H1 (cell line): ENCODE measurements around the gene PPIP5K1. TPM values are rescaled to one million over a fixed set of nuclear protein-coding genes. Genes with fewer than 3 reads are reported as not detected.

ENCODE experiments used
- CTCF ChIA-PET: fragments of 300-600 bp; sonication (Branson Sonifier 250); formaldehyde crosslinking; loops from one replicate; lab custom pipeline; 2021; ENCODE audit not compliant: partially characterized antibody; lab: Charles Lee
- POLR2A ChIA-PET: fragments of 300-600 bp; sonication (Branson Sonifier 250); formaldehyde crosslinking; loops from one replicate; lab custom pipeline; 2021; ENCODE audit warnings: inconsistent platforms; ENCODE audit not compliant: partially characterized antibody; lab: Charles Lee
- DNase-seq, 2 experiments: peaks; one replicate each; pipeline versions ENCODE4 v3.0.0 to v3.0.0-alpha.2; 2010 to 2022; ENCODE audit warnings: low spot score in 2 of 2, low read depth in 1 of 2, mixed read lengths in 1 of 2
- FAIRE-seq: peaks from 2 replicates; lab custom pipeline; 2011; peaks lifted over from hg19 to GRCh38; lab: Jason Lieb, UNC
- H2AFZ ChIP-seq: 2 replicates; pipeline ENCODE4 v1.8.1; 2012; ENCODE audit warnings: low read length, inconsistent platforms
- H2AK5ac ChIP-seq: 2 replicates; pipeline ENCODE4 v1.6.1; 2013; ENCODE audit warnings: low read depth, low read length
- H2BK120ac ChIP-seq: replicated peaks from 2 replicates; pipeline ENCODE3; 2013; ENCODE audit warnings: low read depth, low read length, inconsistent platforms
- H2BK12ac ChIP-seq: 2 replicates; pipeline ENCODE4 v1.6.1; 2013; ENCODE audit warnings: low read depth, low read length
- H2BK15ac ChIP-seq: 2 replicates; pipeline ENCODE4 v1.6.1; 2013; ENCODE audit warnings: low read length
- H2BK20ac ChIP-seq: 2 replicates; pipeline ENCODE4 v1.6.1; 2013; ENCODE audit warnings: low read length
- H2BK5ac ChIP-seq: 2 replicates; pipeline ENCODE4 v1.6.1; 2013; ENCODE audit warnings: low read depth, low read length
- H3K14ac ChIP-seq: 2 replicates; pipeline ENCODE4 v1.6.1; 2013; ENCODE audit warnings: inconsistent platforms; ENCODE audit not compliant: insufficient read length
- H3K18ac ChIP-seq: 2 replicates; pipeline ENCODE4 v1.6.1; 2013; ENCODE audit warnings: low read length; ENCODE audit errors: extremely low read depth
- H3K23ac ChIP-seq: 2 replicates; pipeline ENCODE4 v1.6.1; 2013; ENCODE audit warnings: inconsistent platforms; ENCODE audit not compliant: insufficient read length
- H3K23me2 ChIP-seq: 2 replicates; pipeline ENCODE4 v1.6.1; 2013; ENCODE audit warnings: low read depth, low read length
- H3K27ac ChIP-seq: 2 replicates; pipeline ENCODE4 v1.6.1; 2011; ENCODE audit warnings: low read depth, low read length, inconsistent platforms
- H3K27me3 ChIP-seq, 4 experiments: replicated peaks in 1 of 4; 1 replicate in 1 of 4; 2 replicates in 3 of 4; pipeline versions ENCODE4 v1.6.1 to v1.8.1; 2011 to 2013; ENCODE audit warnings: low read length in 3 of 4, mild to moderate bottlenecking in 3 of 4, inconsistent platforms in 2 of 4, mixed read lengths in 2 of 4, moderate library complexity in 1 of 4; ENCODE audit not compliant: control insufficient read depth in 3 of 4, insufficient read depth in 3 of 4; ENCODE audit errors: extremely low read depth in 1 of 4
- H3K36me3 ChIP-seq, 4 experiments: 2 replicates each; pipeline versions ENCODE4 v1.6.1 to v1.8.1; 2011 to 2013; ENCODE audit warnings: mild to moderate bottlenecking in 4 of 4, low read length in 3 of 4, moderate library complexity in 2 of 4, control low read depth in 1 of 4, inconsistent platforms in 1 of 4; ENCODE audit not compliant: insufficient read depth in 4 of 4, control insufficient read depth in 2 of 4
- H3K4ac ChIP-seq: replicated peaks from 2 replicates; pipeline ENCODE3; 2013; ENCODE audit warnings: low read length, low read depth, mixed read lengths, inconsistent platforms; ENCODE audit not compliant: insufficient read length
- H3K4me1 ChIP-seq, 4 experiments: replicated peaks in 1 of 4; 1 replicate in 1 of 4; 2 replicates in 3 of 4; pipeline versions ENCODE4 v1.6.1 to v1.8.1; 2011 to 2013; ENCODE audit warnings: low read length in 3 of 4, inconsistent platforms in 2 of 4, mixed read lengths in 1 of 4; ENCODE audit not compliant: insufficient read depth in 4 of 4, control insufficient read depth in 3 of 4
- H3K4me2 ChIP-seq, 2 experiments: 2 replicates each; pipeline versions ENCODE4 v1.6.1 to v1.8.1; 2011 to 2013; ENCODE audit warnings: low read depth in 2 of 2, low read length in 2 of 2, control low read depth in 1 of 2, inconsistent platforms in 1 of 2, mild to moderate bottlenecking in 1 of 2; ENCODE audit not compliant: insufficient read depth in 1 of 2
- H3K4me3 ChIP-seq, 4 experiments: fragments of 200-600, 300-600 bp in 1 of 4; sonication (generic), shearing (Covaris generic), sonication (Bioruptor Twin) in 1 of 4; 2 replicates each; pipeline versions ENCODE4 v1.5.1 to v1.8.1; 2011 to 2016; ENCODE audit warnings: low read length in 4 of 4, low read depth in 3 of 4, control low read depth in 2 of 4, inconsistent platforms in 2 of 4, mild to moderate bottlenecking in 2 of 4, mixed read lengths in 1 of 4, moderate library complexity in 1 of 4; ENCODE audit not compliant: insufficient read depth in 2 of 4; ENCODE audit errors: extremely low read depth in 1 of 4
- H3K56ac ChIP-seq: replicated peaks from 2 replicates; pipeline ENCODE3; 2013; ENCODE audit warnings: low read depth, mild to moderate bottlenecking, mixed read lengths, low read length, inconsistent platforms; ENCODE audit not compliant: insufficient read length
- H3K79me1 ChIP-seq: 2 replicates; pipeline ENCODE4 v1.6.1; 2013; ENCODE audit warnings: low read depth, low read length, control low read depth
- H3K79me2 ChIP-seq, 2 experiments: 2 replicates each; pipeline versions ENCODE4 v1.6.1 to v1.8.1; 2012 to 2013; ENCODE audit warnings: low read length in 2 of 2, mild to moderate bottlenecking in 2 of 2, inconsistent platforms in 1 of 2; ENCODE audit not compliant: insufficient read depth in 2 of 2, control insufficient read depth in 1 of 2
- H3K9ac ChIP-seq, 4 experiments: replicated peaks in 1 of 4; 1 replicate in 1 of 4; 2 replicates in 3 of 4; pipeline versions ENCODE4 v1.6.1 to v1.8.1; 2011 to 2013; ENCODE audit warnings: low read depth in 3 of 4, low read length in 3 of 4, control low read depth in 2 of 4, mild to moderate bottlenecking in 2 of 4, moderate library complexity in 2 of 4, inconsistent platforms in 1 of 4; ENCODE audit errors: extremely low read depth in 1 of 4
- H3K9me3 ChIP-seq, 2 experiments: 2 replicates each; pipeline versions ENCODE4 v1.6.1 to v1.8.1; 2012 to 2013; ENCODE audit warnings: mild to moderate bottlenecking in 2 of 2, moderate library complexity in 2 of 2, control low read depth in 1 of 2, inconsistent platforms in 1 of 2, low read depth in 1 of 2, low read length in 1 of 2, mixed read lengths in 1 of 2; ENCODE audit not compliant: insufficient read depth in 2 of 2
- H4K20me1 ChIP-seq, 2 experiments: replicated peaks in 1 of 2; 2 replicates each; pipeline versions ENCODE3 to v1.8.1; 2011 to 2013; ENCODE audit warnings: inconsistent platforms in 2 of 2, low read length in 2 of 2, mild to moderate bottlenecking in 1 of 2; ENCODE audit not compliant: insufficient read depth in 2 of 2, control insufficient read depth in 1 of 2
- H4K5ac ChIP-seq: 2 replicates; pipeline ENCODE4 v1.6.1; 2013; ENCODE audit warnings: low read length, low read depth, mixed read lengths, inconsistent platforms; ENCODE audit not compliant: insufficient read length
- H4K8ac ChIP-seq: 2 replicates; pipeline ENCODE4 v1.8.0; 2013; ENCODE audit warnings: mild to moderate bottlenecking, moderate library complexity, low read length, inconsistent platforms; ENCODE audit not compliant: insufficient read depth; ENCODE audit errors: extremely low read depth
- H4K91ac ChIP-seq: replicated peaks from 2 replicates; pipeline ENCODE3; 2013; ENCODE audit warnings: low read length, mixed read lengths, inconsistent platforms; ENCODE audit not compliant: insufficient read length
- BCL11A ChIP-seq, 2 experiments: IDR thresholded peaks; one replicate each; pipeline ENCODE4 v1.6.1; 2011; ENCODE audit warnings: low read depth in 2 of 2, low read length in 2 of 2, mild to moderate bottlenecking in 2 of 2
- CBX8 ChIP-seq: fragments of 300-800, 300-1000 bp; sonication (generic); IDR thresholded peaks from 2 replicates; pipeline ENCODE4 v1.7.1; 2016; ENCODE audit warnings: low read depth, low read length, borderline replicate concordance
- E2F6 ChIP-seq: IDR thresholded peaks from 2 replicates; pipeline ENCODE4 v1.6.1; 2012; ENCODE audit warnings: inconsistent platforms
- RAD21 ChIP-seq, 2 experiments: IDR thresholded peaks in 1 of 2; conservative IDR thresholded peaks in 1 of 2; 2 replicates each; pipeline ENCODE4 v1.6.1; 2011; ENCODE audit warnings: low read depth in 2 of 2, low read length in 2 of 2, improper control_type of control experiment in 1 of 2, inconsistent platforms in 1 of 2, mild to moderate bottlenecking in 1 of 2, moderate library complexity in 1 of 2
- RXRA ChIP-seq: IDR thresholded peaks from 2 replicates; pipeline ENCODE4 v1.6.1; 2011; ENCODE audit warnings: low read depth, mild to moderate bottlenecking, low read length, moderate library complexity; ENCODE audit not compliant: insufficient read depth
- SIX5 ChIP-seq: IDR thresholded peaks from 2 replicates; pipeline ENCODE4 v1.6.1; 2011; ENCODE audit warnings: mild to moderate bottlenecking, low read depth, low read length
- TAF1 ChIP-seq: IDR thresholded peaks from 2 replicates; pipeline ENCODE4 v1.6.1; 2011; ENCODE audit warnings: mild to moderate bottlenecking, low read depth, low read length
- YY1 ChIP-seq: IDR thresholded peaks from 2 replicates; pipeline ENCODE4 v1.6.1; 2011; ENCODE audit warnings: low read depth, mild to moderate bottlenecking, low read length
- WGBS, 2 experiments: shearing (Covaris generic) in 1 of 2; methylation state at CpG; one replicate each; pipeline versions ENCODE4 v1.1.6 to v1.1.7; 2013 to 2015; ENCODE audit warnings: low lambda C conversion rate in 2 of 2, mixed read lengths in 2 of 2, inconsistent platforms in 1 of 2, low coverage in 1 of 2, missing lambda C conversion rate in 1 of 2; ENCODE audit not compliant: insufficient replicate concordance in 2 of 2, insufficient coverage in 1 of 2, insufficient read length in 1 of 2; ENCODE audit errors: extremely low coverage in 1 of 2, missing lambda C conversion rate in 1 of 2; 5-methylcytosine and 5-hydroxymethylcytosine counted together
- polyA plus RNA-seq, 7 experiments: library from polyadenylated mRNA; depleted of rRNA in 3 of 7; stranded (reverse) in 5 of 7; unstranded in 2 of 7; fragments of >200 nt in 5 of 7; fragments of 200-250 nt in 2 of 7; gene quantifications; 1 replicate in 5 of 7; 2 replicates in 1 of 7; 4 replicates in 1 of 7; pipeline versions ENCODE4 v1.2.1 to v1.2.3, GENCODE V29; 2011 to 2013; ENCODE audit warnings: missing spikeins in 2 of 7, mixed read lengths in 2 of 7
- total RNA-seq: library from RNA; stranded (reverse); fragmentation: NEBNext Ultra II Directional; extraction: Animal tissue kit (Norgen Biotek cat#: 25700); gene quantifications from 2 replicates; pipeline ENCODE4 v1.2.1, GENCODE V29; 2021

Gene PPIP5K1
- total and polyA plus RNA-seq, 2 of the 8 experiments (the other 6 are each of a cell fraction or from before 2014, with no cell fraction given): 18.8 to 22.7 TPM

GRCh38 chr15:43515741-43516140 is 74.3 kb downstream of the PPIP5K1 start:
- Histone ChIP-seq H4K91ac (no peak overlapping the region), H2AK5ac (no peak overlapping the region), H3K4ac (no peak overlapping the region), H3K4me2 (peak overlapping the region; percentile 48 to 78; a peak in 2 of 4 replicates), H3K4me3 (peak overlapping the region in 1 of 4 experiments; percentile 72; a peak in 1 of 8 replicates), H3K18ac (no peak overlapping the region), H3K23me2 (peaks cover 20% of the 10 kb centered on the region), H3K9me3 (no peaks in the 10 kb centered on the region), H2BK12ac (no peak overlapping the region), H2BK5ac (no peak overlapping the region), H4K20me1 (peaks cover 0 to 2% of the 10 kb centered on the region in 2 experiments), H2BK15ac (no peak overlapping the region), H3K36me3 (no peaks in the 10 kb centered on the region), H3K79me2 (no peaks in the 10 kb centered on the region), H4K5ac (no peak overlapping the region), H3K56ac (no peak overlapping the region), H3K79me1 (no peaks in the 10 kb centered on the region), H4K8ac (no peak overlapping the region), H3K9ac (no peak overlapping the region; a peak in 1 of 7 replicates), H3K14ac (no peak overlapping the region), H3K27me3 (peaks cover 4 to 50% (median 35%) of the 10 kb centered on the region in 4 experiments), H3K27ac (no peak overlapping the region), H2AFZ (0 out of 2 replicates have a peak overlapping the region, but pooled peaks have one; percentile 74), H3K23ac (no peak overlapping the region), H2BK120ac (no peak overlapping the region), H3K4me1 (peaks cover 11 to 32% (median 16%) of the 10 kb centered on the region in 4 experiments; a peak in 6 of 7 replicates), H2BK20ac (no peak overlapping the region)
- CTCF ChIA-PET: interaction anchor here (0.8 to 9.4 kb wide), 13 partner anchors 8 to 261 kb away, joined by 3 to 121 read pairs (median 5); partner anchors contain the start of genes ELL3 and TP53BP1
- no peak for TF ChIP-seq BCL11A (IDR thresholded peaks at IDR 0.05; ENCODE audit: low read depth in 2 of 2, low read length in 2 of 2)
- TF ChIP-seq CBX8: no peak
- TF ChIP-seq RXRA: no peak
- TF ChIP-seq YY1: no peak
- TF ChIP-seq RAD21 (IDR thresholded peaks at IDR 0.05 in 1 of 2, conservative IDR thresholded peaks at IDR 0.05 in 1 of 2; ENCODE audit: low read depth in 2 of 2, low read length in 2 of 2): no peak
- no peak for TF ChIP-seq SIX5
- no peak for TF ChIP-seq E2F6
- TF ChIP-seq TAF1: no peak
- POLR2A ChIA-PET: interaction anchor here (0.9 to 3.0 kb wide), 6 partner anchors 13 to 25 kb away, joined by 3 to 8 read pairs (median 3); partner anchors contain the start of gene TP53BP1
- DNase-seq (no peak), FAIRE-seq (no peak)
- WGBS, 2 experiments: 59% methylated on average over 2 of the region's 2 CpGs; no CpG with 5 or more reads in 1 of the 2 experiments
